ENCODE data around the gene TMEM128. TPM values are rescaled to one million over a fixed set of nuclear protein-coding genes. Genes with fewer than 3 reads are reported as not detected.

Gene TMEM128
- total RNA-seq (10 to 100 TPM; 35.4 to 46.3 TPM), polyA plus RNA-seq (ENCODE audit: insufficient read length in 2 of 2) (10 to 100 TPM; 42.9 to 50.2 TPM)
- long read RNA-seq, donor 1, transcript TMEM128-202 (5 exons, 1,221 nt), result major isoform, 18 of 52 reads
- long read RNA-seq, donor 1, partial matches to known transcripts, result 31 of 52 reads
- long read RNA-seq, donor 1, other reads (novel, unspliced or antisense), result 0 of 52 reads
- long read RNA-seq, donor 2, partial matches to known transcripts, result 5 of 9 reads
- long read RNA-seq, donor 2, other reads (novel, unspliced or antisense), result 0 of 9 reads
- long read RNA-seq, donor 3, transcript TMEM128-202 (5 exons, 1,221 nt), result major isoform, 6 of 6 reads
- long read RNA-seq, donor 3, partial matches to known transcripts, result 0 of 6 reads
- long read RNA-seq, donor 3, other reads (novel, unspliced or antisense), result 0 of 6 reads
- long read RNA-seq, donor 4, transcript TMEM128-202 (5 exons, 1,221 nt), result major isoform, 30 of 38 reads
- long read RNA-seq, donor 4, partial matches to known transcripts, result 0 of 38 reads
- long read RNA-seq, donor 4, other reads (novel, unspliced or antisense), result 5 of 38 reads

- Histone ChIP-seq H3K27ac (ENCODE audit: low read depth, low read length) (peak within 1 kb of the TSS; percentile 87), H3K4me3 (ENCODE audit: low read depth, low read length) (peak within 1 kb of the TSS; percentile 67), H3K4me1 (ENCODE audit: control insufficient read depth, insufficient read depth, low read length) (peaks cover 18% of the 10 kb centered on the region), H3K36me3 (ENCODE audit: control insufficient read depth, insufficient read depth, low read length) (peaks cover 20% of the 10 kb centered on the region), H3K9me3 (ENCODE audit: control insufficient read depth, insufficient read depth, low read length) (no peaks in the 10 kb centered on the region), H3K27me3 (ENCODE audit: control insufficient read depth, insufficient read depth, low read length) (no peaks in the 10 kb centered on the region)
- DNase-seq (ENCODE audit: low read depth in 4 of 6, low spot score in 6 of 6), result peak; percentile 90 to 99 (median 94)
- 0% methylated on average over 59 of the region's 62 CpGs for WGBS (ENCODE audit: insufficient coverage)
Measured at GRCh38 chr4:4248029-4248884, at the start of gene TMEM128. Gene TMEM128 (minus strand): TSS chr4:4248223. CDS start chr4:4248202, 21 bp downstream.

- H3K27me3 ChIP-seq (ENCODE audit: control insufficient read depth, insufficient read depth, low read length), result no peaks in the 10 kb centered on the region
- H3K27ac ChIP-seq (ENCODE audit: low read depth, low read length), result no peak overlapping the region
- WGBS (ENCODE audit: insufficient coverage), result 98% methylated on average over 4 of the region's 5 CpGs
Measured at GRCh38 chr4:4296283-4296846, 48.3 kb upstream of the TMEM128 start.

GRCh38 chr4:4293279-4293678 is 45.3 kb upstream of the TMEM128 start:
- WGBS (ENCODE audit: insufficient coverage), result 90% methylated on average over 2 of the region's 3 CpGs
- H3K9me3 ChIP-seq (ENCODE audit: control insufficient read depth, insufficient read depth, low read length), result no peaks in the 10 kb centered on the region
- H3K27ac ChIP-seq (ENCODE audit: low read depth, low read length), result no peak overlapping the region
- DNase-seq (ENCODE audit: low read depth in 4 of 6, low spot score in 6 of 6), result no peak
- H3K36me3 ChIP-seq (ENCODE audit: control insufficient read depth, insufficient read depth, low read length), result peaks cover 10% of the 10 kb centered on the region
- H3K4me3 ChIP-seq (ENCODE audit: low read depth, low read length), result no peak overlapping the region
- H3K4me1 ChIP-seq (ENCODE audit: control insufficient read depth, insufficient read depth, low read length), result peaks cover 12% of the 10 kb centered on the region
- no peaks in the 10 kb centered on the region for H3K27me3 ChIP-seq (ENCODE audit: control insufficient read depth, insufficient read depth, low read length)

More at GRCh38 chr4:4296283-4296846, 48.3 kb upstream of the TMEM128 start:
- Histone ChIP-seq H3K36me3 (ENCODE audit: control insufficient read depth, insufficient read depth, low read length) (peaks cover 5% of the 10 kb centered on the region), H3K4me1 (ENCODE audit: control insufficient read depth, insufficient read depth, low read length) (no peaks in the 10 kb centered on the region), H3K9me3 (ENCODE audit: control insufficient read depth, insufficient read depth, low read length) (no peaks in the 10 kb centered on the region), H3K4me3 (ENCODE audit: low read depth, low read length) (no peak overlapping the region)
- no peak for DNase-seq (ENCODE audit: low read depth in 4 of 6, low spot score in 6 of 6)

GRCh38 chr4:4289941-4290850 is 42.2 kb upstream of the TMEM128 start, which contains the start of the genes LYAR and ZBTB49:
Gene LYAR (minus strand): TSS chr4:4290154. CDS start chr4:4283742, 6,412 bp downstream.
Gene ZBTB49 (plus strand): TSS chr4:4290251. CDS start chr4:4299946, 9,695 bp downstream.
- peak within 1 kb of the TSS; percentile 86 for H3K4me3 ChIP-seq (ENCODE audit: low read depth, low read length)
- peaks cover 5% of the 10 kb centered on the region for H3K36me3 ChIP-seq (ENCODE audit: control insufficient read depth, insufficient read depth, low read length)
- H3K9me3 ChIP-seq (ENCODE audit: control insufficient read depth, insufficient read depth, low read length), result no peaks in the 10 kb centered on the region
- H3K27me3 ChIP-seq (ENCODE audit: control insufficient read depth, insufficient read depth, low read length), result no peaks in the 10 kb centered on the region
- H3K4me1 ChIP-seq (ENCODE audit: control insufficient read depth, insufficient read depth, low read length), result peaks cover 12% of the 10 kb centered on the region
- under 1% methylated on average over 77 of the region's 77 CpGs for WGBS (ENCODE audit: insufficient coverage)
- peak within 1 kb of the TSS; percentile 54 for H3K27ac ChIP-seq (ENCODE audit: low read depth, low read length)
- peak; percentile 79 to 97 (median 88) for DNase-seq (ENCODE audit: low read depth in 4 of 6, low spot score in 6 of 6)

GRCh38 chr4:4289597-4289940 is 41.5 kb upstream of the TMEM128 start:
- peak overlapping the region; percentile 54 for H3K27ac ChIP-seq (ENCODE audit: low read depth, low read length)
- H3K4me1 ChIP-seq (ENCODE audit: control insufficient read depth, insufficient read depth, low read length), result peaks cover 12% of the 10 kb centered on the region
- peak overlapping the region; percentile 86 for H3K4me3 ChIP-seq (ENCODE audit: low read depth, low read length)
- WGBS (ENCODE audit: insufficient coverage), result 0% methylated on average over 10 of the region's 10 CpGs
- no peaks in the 10 kb centered on the region for H3K9me3 ChIP-seq (ENCODE audit: control insufficient read depth, insufficient read depth, low read length)
- DNase-seq (ENCODE audit: low read depth in 4 of 6, low spot score in 6 of 6), result no peak
- H3K36me3 ChIP-seq (ENCODE audit: control insufficient read depth, insufficient read depth, low read length), result peaks cover 10% of the 10 kb centered on the region
- H3K27me3 ChIP-seq (ENCODE audit: control insufficient read depth, insufficient read depth, low read length), result no peaks in the 10 kb centered on the region

- 47% methylated on average over 3 of the region's 3 CpGs for WGBS (ENCODE audit: insufficient coverage)
- H3K27ac ChIP-seq (ENCODE audit: low read depth, low read length), result no peak overlapping the region
Measured at GRCh38 chr4:4289055-4289454, 41.0 kb upstream of the TMEM128 start.

GRCh38 chr4:4288098-4288497 is 40.1 kb upstream of the TMEM128 start:
- Histone ChIP-seq H3K4me3 (ENCODE audit: low read depth, low read length) (no peak overlapping the region), H3K27me3 (ENCODE audit: control insufficient read depth, insufficient read depth, low read length) (no peaks in the 10 kb centered on the region), H3K36me3 (ENCODE audit: control insufficient read depth, insufficient read depth, low read length) (peaks cover 11% of the 10 kb centered on the region), H3K27ac (ENCODE audit: low read depth, low read length) (no peak overlapping the region), H3K9me3 (ENCODE audit: control insufficient read depth, insufficient read depth, low read length) (no peaks in the 10 kb centered on the region), H3K4me1 (ENCODE audit: control insufficient read depth, insufficient read depth, low read length) (peaks cover 12% of the 10 kb centered on the region)
- no peak for DNase-seq (ENCODE audit: low read depth in 4 of 6, low spot score in 6 of 6)

More at GRCh38 chr4:4289055-4289454, 41.0 kb upstream of the TMEM128 start:
- peak overlapping the region; percentile 86 for H3K4me3 ChIP-seq (ENCODE audit: low read depth, low read length)
- peaks cover 12% of the 10 kb centered on the region for H3K4me1 ChIP-seq (ENCODE audit: control insufficient read depth, insufficient read depth, low read length)
- DNase-seq (ENCODE audit: low read depth in 4 of 6, low spot score in 6 of 6), result no peak
- no peaks in the 10 kb centered on the region for H3K27me3 ChIP-seq (ENCODE audit: control insufficient read depth, insufficient read depth, low read length)
- H3K36me3 ChIP-seq (ENCODE audit: control insufficient read depth, insufficient read depth, low read length), result peaks cover 10% of the 10 kb centered on the region
- no peaks in the 10 kb centered on the region for H3K9me3 ChIP-seq (ENCODE audit: control insufficient read depth, insufficient read depth, low read length)

- no peak overlapping the region for H3K27ac ChIP-seq (ENCODE audit: low read depth, low read length)
- H3K27me3 ChIP-seq (ENCODE audit: control insufficient read depth, insufficient read depth, low read length), result no peaks in the 10 kb centered on the region
- peaks cover 20% of the 10 kb centered on the region for H3K36me3 ChIP-seq (ENCODE audit: control insufficient read depth, insufficient read depth, low read length)
- peaks cover 12% of the 10 kb centered on the region for H3K4me1 ChIP-seq (ENCODE audit: control insufficient read depth, insufficient read depth, low read length)
- H3K9me3 ChIP-seq (ENCODE audit: control insufficient read depth, insufficient read depth, low read length), result no peaks in the 10 kb centered on the region
- H3K4me3 ChIP-seq (ENCODE audit: low read depth, low read length), result no peak overlapping the region
- WGBS (ENCODE audit: insufficient coverage), result 78% methylated on average over 7 of the region's 11 CpGs
- DNase-seq (ENCODE audit: low read depth in 4 of 6, low spot score in 6 of 6), result no peak
Measured at GRCh38 chr4:4284827-4285618, 37.0 kb upstream of the TMEM128 start.
